NCI-H446 (cell line): Measurements from ENCODE around the gene OR8I2.
"Not testable (repeated sequence)": the region's sequence is repeated elsewhere in the genome, so short reads cannot be mapped to it uniquely, and the experiment has no call there.

Source experiments
- DNase-seq, 2 experiments: peaks; one replicate each; lab custom pipeline; 2025; lab: John Stamatoyannopoulos, UW

OR8I2 gene

DNA sequence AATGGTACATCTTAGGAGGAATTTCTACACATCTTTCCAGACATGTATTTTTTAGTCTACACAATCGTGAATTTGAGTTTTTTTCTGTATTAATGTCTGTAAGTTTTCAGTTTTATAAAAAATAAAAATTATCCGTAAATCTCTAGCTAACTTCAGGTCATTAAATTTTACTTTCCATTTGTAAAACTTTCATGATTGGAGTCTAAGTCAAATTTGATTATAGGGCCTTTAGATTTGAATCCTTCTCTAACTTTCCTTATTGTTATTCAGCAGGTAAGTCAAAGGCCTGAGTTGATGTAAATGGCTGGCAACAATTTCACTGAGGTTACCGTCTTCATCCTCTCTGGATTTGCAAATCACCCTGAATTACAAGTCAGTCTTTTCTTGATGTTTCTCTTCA is at the start of gene OR8I2:
Gene OR8I2 (plus strand): TSS at position 301 of the 400 bp plus-strand sequence. CDS start 0 bp downstream, at position 301.
- no peak for DNase-seq

DNA sequence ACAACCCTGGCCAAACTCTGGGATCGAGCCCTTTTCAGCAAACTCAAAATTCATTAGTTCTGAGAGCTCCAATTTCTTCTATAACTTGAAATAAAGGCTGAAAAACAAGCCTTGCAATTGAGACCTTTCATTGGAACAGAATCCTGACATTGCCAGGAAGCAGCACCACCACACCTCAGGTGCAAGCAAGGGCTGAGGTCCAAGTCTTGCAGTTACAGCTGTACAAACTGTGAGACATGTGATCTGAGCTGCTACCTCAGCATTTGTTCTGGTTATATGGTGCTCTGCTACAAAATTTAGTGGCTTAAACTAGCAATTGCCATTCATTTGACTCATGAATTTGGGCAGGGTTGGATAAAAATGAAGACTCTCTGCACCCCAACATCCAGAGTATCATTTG is 47.6 kb upstream of the OR8I2 start:
- DNase-seq: no peak

DNA sequence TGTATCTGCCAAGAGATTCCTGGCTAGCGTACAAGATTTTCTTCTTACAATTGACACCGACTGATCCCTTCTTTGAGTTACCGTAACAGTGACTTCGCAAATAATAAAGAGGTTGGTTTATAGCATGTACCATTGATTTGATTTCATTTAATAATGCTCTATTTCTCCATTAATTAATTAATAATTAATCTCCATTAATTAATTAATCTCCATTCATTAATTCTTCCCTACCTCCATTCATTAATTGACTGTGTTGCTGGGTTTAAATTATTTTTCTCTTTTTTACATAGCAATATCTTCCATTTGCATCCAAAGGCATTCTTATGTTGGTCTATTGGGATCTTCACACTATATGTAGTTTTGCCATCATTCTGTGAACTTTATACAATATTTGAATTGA is 44.6 kb upstream of the OR8I2 start:
- peak in 1 of 2 experiments; percentile 10 for DNase-seq

DNA sequence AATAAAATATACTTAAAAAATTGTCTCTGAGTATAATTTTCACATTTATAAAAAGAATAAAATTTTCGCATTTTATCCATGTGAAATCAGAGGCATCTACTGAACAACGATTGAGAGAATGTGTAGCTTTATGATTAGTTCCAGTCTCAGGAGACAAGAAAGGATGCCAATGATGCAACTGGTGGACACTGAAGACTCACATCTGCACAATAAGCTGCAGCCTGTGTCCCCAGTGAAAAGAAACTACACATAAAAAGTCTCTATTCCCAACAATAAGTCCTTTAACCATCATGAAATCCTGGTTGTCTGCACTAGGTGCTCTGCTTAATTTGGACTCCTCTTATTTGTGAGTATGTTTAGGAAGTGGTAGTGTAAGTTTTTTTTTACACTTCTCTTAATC is 43.6 kb upstream of the OR8I2 start:
- no peak for DNase-seq

DNA sequence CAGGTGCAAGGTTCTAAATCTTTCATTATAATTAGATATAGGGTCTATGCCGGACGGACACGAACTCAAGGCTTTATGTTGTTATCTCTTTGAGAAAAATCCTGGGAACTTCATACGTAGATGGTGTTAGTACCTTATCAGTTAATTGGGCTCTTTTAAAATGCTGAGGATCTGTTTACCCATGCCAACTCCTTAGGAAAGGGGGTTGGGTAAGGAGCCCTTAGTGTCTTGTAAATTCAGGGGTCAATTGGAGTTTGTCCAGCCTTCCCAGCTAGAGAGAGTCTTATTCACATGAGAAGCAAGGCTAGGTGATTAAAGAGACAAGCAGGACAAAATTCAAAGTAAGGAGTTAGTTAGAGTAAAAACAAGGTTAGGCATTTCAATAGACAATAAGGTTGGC is 36.7 kb upstream of the OR8I2 start:
- not testable (repeated sequence) for DNase-seq

DNA sequence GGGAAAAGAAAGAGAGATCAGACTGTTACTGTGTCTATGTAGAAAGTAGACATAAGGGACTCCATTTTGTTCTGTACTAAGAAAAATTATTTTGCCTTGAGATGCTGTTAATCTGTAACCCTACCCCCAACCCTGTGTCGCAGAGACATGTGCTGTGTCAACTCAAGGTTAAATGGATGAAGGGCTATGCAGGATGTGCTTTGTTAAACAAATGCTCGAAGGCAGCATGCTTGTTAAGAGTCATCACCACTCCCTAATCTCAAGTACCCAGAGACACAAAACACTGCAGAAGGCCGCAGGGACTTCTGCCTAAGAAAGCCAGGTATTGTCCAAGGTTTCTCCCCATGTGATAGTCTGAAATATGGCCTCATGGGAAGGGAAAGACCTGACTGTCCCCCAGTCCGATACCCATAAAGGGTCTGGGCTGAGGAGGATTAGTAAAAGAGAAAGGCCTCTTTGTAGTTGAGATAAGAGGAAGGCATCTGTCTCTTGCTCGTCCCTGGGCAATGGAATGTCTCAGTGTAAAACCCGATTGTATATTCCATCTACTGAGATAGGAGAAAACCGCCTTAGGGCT is 35.4 kb upstream of the OR8I2 start:
- DNase-seq: not testable (repeated sequence)

DNA sequence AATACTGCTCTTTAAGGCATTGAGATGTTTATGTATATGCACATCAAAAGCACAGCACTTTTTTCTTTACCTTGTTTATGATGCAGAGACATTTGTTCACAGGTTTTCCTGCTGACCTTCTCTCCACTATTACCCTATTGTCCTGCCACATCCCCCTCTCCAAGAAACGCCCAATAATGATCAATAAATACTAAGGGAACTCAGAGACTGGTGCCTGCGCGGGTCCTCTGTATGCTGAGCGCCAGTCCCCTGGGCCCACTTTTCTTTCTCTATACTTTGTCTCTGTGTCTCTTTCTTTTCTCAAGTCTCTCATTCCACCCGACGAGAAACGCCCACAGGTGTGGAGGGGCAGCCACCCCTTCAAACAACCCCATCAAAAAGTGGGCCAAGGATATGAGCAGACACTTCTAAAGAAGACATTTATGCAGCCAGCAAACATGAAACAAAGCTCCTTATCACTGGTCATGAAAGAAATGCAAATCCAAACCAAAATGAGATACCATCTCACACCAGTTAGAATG is 34.8 kb upstream of the OR8I2 start:
- DNase-seq: not testable (repeated sequence)

DNA sequence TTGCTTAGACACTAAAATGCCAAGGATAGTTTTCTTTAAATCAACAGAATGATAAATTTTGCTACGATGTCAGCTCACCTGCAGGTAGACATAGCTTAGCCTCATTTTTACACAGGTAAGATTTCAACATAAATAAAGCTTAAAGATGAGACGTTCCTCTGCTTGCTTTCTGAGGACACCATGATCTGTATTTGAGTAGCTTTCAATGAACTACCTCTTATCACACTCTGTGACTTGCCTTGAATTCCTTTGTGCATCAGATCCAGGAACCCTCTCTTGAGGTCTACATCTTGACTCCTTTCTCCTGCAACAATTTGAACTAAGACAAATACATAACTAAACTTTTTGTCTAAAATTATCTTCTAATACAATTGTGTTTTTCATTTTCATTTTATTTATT is 26.1 kb upstream of the OR8I2 start:
- DNase-seq: no peak

DNA sequence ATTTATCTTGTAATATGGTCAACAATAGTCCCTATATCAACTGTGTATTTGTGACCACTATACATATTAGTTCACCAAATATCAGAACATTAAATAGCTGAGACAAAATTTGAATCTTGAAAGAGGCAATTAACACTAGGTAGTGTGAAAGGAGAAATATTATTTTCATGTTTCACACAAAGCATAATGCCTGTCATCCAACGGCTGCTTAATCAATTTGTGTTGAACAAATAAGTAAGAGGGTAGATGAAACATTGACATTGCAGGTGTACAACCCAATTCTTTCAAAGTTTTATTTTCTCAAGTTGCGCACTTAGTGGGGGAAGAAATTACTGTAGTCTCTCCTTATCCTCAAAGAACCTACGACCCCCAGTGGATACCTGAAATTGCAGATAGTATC is 3.4 kb upstream of the OR8I2 start:
- no peak for DNase-seq

DNA sequence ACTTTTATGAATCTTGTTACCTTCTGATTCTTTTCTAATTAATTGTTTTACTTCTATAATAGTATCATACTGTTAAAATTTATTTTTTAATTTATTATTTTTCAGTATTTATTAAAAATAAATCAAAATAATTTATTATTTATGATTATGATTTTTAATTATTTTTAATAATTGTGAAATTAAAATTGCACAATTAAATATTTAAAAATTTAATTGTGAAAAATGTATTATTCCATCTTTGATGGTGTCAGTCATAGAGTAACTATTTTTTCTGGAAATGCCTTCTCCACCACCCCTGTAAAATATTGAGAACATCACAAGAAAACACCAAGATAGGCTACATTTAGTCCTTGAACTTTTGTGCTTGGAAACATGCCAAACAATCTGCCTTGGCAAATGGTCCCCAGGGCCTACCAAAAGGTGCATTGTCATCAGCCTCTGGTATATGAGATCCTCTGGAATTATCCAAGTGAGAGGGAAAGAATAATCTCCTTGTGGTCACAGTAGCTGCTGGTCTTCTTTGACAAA is 10.2 kb downstream of the OR8I2 start, which contains the start of gene OR8H2:
Gene OR8H2 (plus strand): TSS at position 478 of the 528 bp plus-strand sequence. CDS start 1,356 bp downstream, outside the sequence.
- no peak for DNase-seq

DNA sequence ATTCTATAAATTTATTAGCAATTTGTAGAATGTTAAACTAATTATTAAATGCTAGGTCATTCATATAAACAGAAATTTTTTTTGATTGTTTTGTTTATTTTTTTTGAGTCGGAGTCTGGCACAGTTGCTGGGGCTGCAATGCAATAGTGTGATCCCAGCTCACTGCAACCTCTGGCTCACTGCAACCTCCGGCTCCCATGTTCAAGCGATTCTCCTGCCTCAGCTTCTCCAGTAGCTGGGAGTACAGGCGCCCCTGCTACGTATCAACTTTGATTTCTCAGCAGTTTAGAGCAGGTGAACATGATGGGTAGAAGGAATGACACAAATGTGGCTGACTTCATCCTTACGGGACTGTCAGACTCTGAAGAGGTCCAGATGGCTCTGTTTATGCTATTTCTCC is 29.0 kb downstream of the OR8I2 start, which contains the start of gene OR8H3:
Gene OR8H3 (plus strand): TSS at position 301 of the 400 bp plus-strand sequence. CDS start 0 bp downstream, at position 301.
- DNase-seq: no peak

DNA sequence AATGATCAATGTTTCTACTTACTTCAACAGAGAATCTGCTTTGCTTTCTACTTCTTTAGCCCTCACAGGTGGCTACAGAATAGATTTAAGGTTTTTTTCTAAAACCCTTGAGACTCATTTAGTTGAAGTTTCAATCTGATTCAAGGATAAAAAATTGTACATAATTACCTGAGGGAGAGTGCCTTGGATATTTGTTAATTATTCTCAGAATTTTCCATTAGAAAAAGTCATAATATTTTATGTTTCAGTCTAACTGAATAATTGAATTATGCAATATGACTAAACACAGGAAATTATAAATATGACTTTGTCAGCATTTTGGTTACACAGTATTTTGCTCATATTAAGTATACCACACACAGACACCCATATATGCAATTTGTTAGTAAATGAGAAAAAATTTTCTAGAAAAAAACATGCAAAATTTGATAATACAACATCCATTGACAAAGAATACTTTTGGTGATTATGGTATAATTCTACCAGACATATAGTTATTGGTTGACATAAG is 47.1 kb downstream of the OR8I2 start, which contains the start of gene OR8J3:
Gene OR8J3 (minus strand): TSS at position 51 of the 511 bp plus-strand sequence. CDS start 2,483 bp downstream, outside the sequence.
- no peak for DNase-seq

DNA sequence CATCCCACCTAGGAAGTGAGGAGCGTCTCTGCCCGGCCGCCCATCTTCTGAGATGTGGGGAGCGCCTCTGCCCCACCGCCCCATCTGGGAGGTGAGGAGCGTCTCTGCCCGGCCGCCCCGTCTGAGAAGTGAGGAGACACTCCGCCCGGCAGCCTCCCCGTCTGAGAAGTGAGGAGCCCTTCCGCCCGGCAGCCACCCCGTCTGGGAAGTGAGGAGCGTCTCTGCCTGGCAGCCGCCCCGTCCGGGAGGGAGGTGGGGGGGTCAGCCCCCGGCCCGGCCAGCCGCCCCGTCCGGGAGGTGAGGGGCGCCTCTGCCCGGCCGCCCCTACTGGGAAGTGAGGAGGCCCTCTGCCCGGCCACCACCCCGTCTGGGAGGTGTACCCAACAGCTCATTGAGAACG is 50.6 kb downstream of the OR8I2 start:
- DNase-seq: not testable (repeated sequence)
